ENCODE results near the gene POGZ.

POGZ gene

GRCh38 chr1:151478923-151479322 is 19.6 kb upstream of the POGZ start:
- Histone ChIP-seq H3K27me3 (ENCODE audit: control insufficient read depth, insufficient read depth, low read length) (no peaks in the 10 kb centered on the region), H3K36me3 (ENCODE audit: control insufficient read depth, insufficient read depth, low read length) (no peaks in the 10 kb centered on the region), H3K4me3 (ENCODE audit: low read depth, low read length) (no peak overlapping the region), H3K4me2 (ENCODE audit: low read length) (no peak overlapping the region), H3K79me2 (no peaks in the 10 kb centered on the region), H3K27ac (no peak overlapping the region), H3K9ac (no peak overlapping the region), H3K4me1 (no peaks in the 10 kb centered on the region), H3K9me3 (ENCODE audit: control insufficient read depth, low read length) (no peaks in the 10 kb centered on the region), H2AFZ (no peak overlapping the region)
- no peak for TF ChIP-seq CTCF (IDR thresholded peaks at IDR 0.05)

GRCh38 chr1:151478140-151478812 is 19.0 kb upstream of the POGZ start:
- H3K9me3 ChIP-seq (ENCODE audit: control insufficient read depth, low read length) = no peaks in the 10 kb centered on the region
- no peaks in the 10 kb centered on the region for H3K36me3 ChIP-seq (ENCODE audit: control insufficient read depth, insufficient read depth, low read length)
- H3K27me3 ChIP-seq (ENCODE audit: control insufficient read depth, insufficient read depth, low read length) = no peaks in the 10 kb centered on the region
- H3K9ac ChIP-seq = no peak overlapping the region
- H3K4me2 ChIP-seq (ENCODE audit: low read length) = no peak overlapping the region
- no peak for TF ChIP-seq CTCF (IDR thresholded peaks at IDR 0.05)
- H3K27ac ChIP-seq = no peak overlapping the region
- no peaks in the 10 kb centered on the region for H3K4me1 ChIP-seq
- H2AFZ ChIP-seq = no peak overlapping the region
- H3K79me2 ChIP-seq = no peaks in the 10 kb centered on the region
- no peak overlapping the region for H3K4me3 ChIP-seq (ENCODE audit: low read depth, low read length)

GRCh38 chr1:151477066-151477465 is 17.8 kb upstream of the POGZ start:
- H3K9ac ChIP-seq = no peak overlapping the region
- H3K27ac ChIP-seq = no peak overlapping the region
- no peak for TF ChIP-seq CTCF (IDR thresholded peaks at IDR 0.05)

GRCh38 chr1:151476083-151476482 is 16.8 kb upstream of the POGZ start:
- no peaks in the 10 kb centered on the region for H3K4me1 ChIP-seq

More at GRCh38 chr1:151477066-151477465, 17.8 kb upstream of the POGZ start:
- Histone ChIP-seq H3K36me3 (ENCODE audit: control insufficient read depth, insufficient read depth, low read length) (no peaks in the 10 kb centered on the region), H3K4me2 (ENCODE audit: low read length) (no peak overlapping the region), H3K4me1 (no peaks in the 10 kb centered on the region), H3K4me3 (ENCODE audit: low read depth, low read length) (no peak overlapping the region), H2AFZ (no peak overlapping the region), H3K9me3 (ENCODE audit: control insufficient read depth, low read length) (no peaks in the 10 kb centered on the region), H3K27me3 (ENCODE audit: control insufficient read depth, insufficient read depth, low read length) (no peaks in the 10 kb centered on the region), H3K79me2 (no peaks in the 10 kb centered on the region)

More at GRCh38 chr1:151476083-151476482, 16.8 kb upstream of the POGZ start:
- H3K27ac ChIP-seq = no peak overlapping the region
- no peak overlapping the region for H2AFZ ChIP-seq
- H3K27me3 ChIP-seq (ENCODE audit: control insufficient read depth, insufficient read depth, low read length) = no peaks in the 10 kb centered on the region
- no peak overlapping the region for H3K4me3 ChIP-seq (ENCODE audit: low read depth, low read length)
- H3K4me2 ChIP-seq (ENCODE audit: low read length) = no peak overlapping the region
- H3K79me2 ChIP-seq = no peaks in the 10 kb centered on the region
- no peak for TF ChIP-seq CTCF (IDR thresholded peaks at IDR 0.05)
- no peaks in the 10 kb centered on the region for H3K36me3 ChIP-seq (ENCODE audit: control insufficient read depth, insufficient read depth, low read length)
- H3K9ac ChIP-seq = no peak overlapping the region
- no peaks in the 10 kb centered on the region for H3K9me3 ChIP-seq (ENCODE audit: control insufficient read depth, low read length)

Data from parathyroid adenoma (tissue), 2 donors.